ENCODE data around the gene NMUR1.

GRCh38 chr2:231502596-231502995, 27.6 kb downstream of the NMUR1 start:
- no peak for TF ChIP-seq CTCF (IDR thresholded peaks at IDR 0.05 in 4 of 5, conservative IDR thresholded peaks at IDR 0.05 in 1 of 5)
- TF ChIP-seq POLR2A (IDR thresholded peaks at IDR 0.05), result no peak
